Stimulated activated CD8-positive, alpha-beta memory T cell treated with anti-CD3 and anti-CD28 coated beads, Interleukin-4, amount 100 ng/mL, for 48 hours (primary cell): ENCODE results near the gene HOXA4.

Source experiments
- DNase-seq: peaks from one replicate; pipeline ENCODE4 v3.0.0-alpha.2; 2020

The HOXA4 gene

DNA sequence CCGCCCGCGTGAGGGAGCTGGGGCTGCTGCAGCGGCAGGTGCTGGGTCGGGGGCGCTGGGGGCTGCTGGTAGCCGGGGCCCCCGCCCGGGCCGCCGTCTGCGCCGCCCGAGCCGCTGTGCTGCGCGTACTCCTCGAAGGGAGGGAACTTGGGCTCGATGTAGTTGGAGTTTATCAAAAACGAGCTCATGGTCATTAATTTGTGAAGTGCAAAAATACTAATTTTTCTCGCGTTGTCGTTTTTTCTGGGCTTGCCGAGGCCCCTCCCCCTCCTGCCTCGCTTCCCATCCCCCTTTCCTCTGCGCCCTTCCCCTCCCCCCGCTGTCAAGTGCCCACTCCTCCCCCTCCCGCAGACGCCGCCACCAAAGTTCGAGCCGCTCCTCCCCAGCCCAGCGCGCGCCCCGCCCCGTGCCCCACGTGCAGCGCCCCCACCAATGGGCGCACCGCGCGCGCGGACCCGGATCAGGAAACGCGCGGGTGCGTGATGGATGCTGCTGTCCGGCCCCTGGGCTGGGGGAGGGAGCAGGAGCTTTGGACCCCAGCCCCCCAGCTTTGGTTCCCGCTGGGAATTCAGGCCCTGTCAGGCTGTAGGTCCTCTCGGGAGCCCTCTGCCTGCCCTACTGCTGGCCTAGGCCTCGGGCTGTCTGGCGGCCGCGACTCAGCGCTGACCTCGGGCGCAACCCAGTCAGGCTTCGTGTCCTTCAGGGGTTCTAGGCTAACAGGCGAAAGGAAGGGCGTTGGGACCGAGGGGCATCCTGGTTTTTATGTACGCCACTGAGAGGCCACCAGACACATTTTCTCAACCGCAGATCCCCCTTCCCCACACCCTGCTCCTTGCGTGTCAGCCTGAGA lies at the start of gene HOXA4:
HOXA4 (minus strand) TSS at position 218 of the 850 bp plus-strand sequence; CDS start at position 194, 24 bp downstream.
- peak; percentile 74 for DNase-seq

DNA sequence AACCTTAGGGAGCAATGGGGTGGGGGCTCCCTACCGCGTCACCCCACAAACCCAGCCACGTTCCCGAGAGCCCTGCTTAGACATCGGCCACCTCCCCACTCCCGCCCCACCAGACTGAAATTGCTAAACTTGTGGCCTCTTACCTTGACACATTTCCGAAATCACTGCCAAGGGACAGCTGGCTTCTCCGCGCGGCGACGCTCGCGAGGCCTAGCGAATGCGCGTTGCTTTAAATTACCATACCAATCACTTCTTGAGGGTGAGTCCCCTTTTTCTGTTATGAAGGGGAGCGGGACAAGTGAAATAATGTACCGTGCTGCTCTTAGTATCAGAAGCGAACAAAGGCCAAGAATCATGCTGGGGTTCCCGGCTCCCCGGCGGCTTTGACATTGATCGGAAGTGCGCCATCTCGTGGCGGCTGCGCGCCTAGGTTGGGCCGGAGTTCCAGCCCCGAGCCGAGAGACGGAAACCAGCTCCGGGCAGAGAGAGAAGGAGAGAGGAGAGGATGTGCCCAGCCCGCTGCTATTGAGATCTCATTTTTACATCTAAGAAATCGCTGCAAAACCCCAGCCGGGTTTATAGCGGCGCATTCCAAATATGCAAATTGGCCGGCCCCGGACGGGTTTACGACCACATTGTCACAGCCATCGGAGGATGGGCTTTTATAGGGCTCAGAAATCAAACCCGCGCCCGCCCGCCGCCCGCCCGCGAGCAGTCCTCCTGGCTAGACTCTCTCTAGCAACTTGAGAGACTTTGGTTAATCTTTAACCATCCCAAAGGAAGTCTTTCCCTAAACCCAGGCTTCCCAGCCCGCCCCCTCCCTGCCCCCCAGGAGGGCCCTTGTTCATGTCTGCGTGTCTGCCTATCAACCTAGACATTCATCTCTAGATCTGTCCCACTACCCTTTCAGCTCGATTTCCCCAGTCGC lies 49.2 kb upstream of the HOXA4 start:
- peak; percentile 79 for DNase-seq

DNA sequence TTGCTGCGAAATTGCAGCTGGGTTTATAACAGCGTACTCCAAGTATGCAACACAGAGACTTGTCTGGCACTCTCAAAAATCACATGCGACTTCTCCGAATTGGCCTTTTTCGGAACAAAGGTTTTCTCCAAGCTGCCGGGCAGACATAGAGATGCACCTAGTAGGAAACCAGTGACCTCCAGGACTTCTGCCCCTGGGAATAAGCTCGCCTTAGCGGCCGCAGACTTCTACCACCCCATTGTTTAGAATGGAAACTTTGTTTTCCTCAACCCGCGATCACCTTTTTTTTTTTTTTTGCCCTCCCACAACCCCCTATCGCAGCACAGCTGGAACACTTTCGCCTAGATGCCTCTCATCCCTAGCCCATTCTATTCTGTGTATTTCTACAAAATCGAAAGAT lies 48.5 kb upstream of the HOXA4 start:
- DNase-seq: no peak

DNA sequence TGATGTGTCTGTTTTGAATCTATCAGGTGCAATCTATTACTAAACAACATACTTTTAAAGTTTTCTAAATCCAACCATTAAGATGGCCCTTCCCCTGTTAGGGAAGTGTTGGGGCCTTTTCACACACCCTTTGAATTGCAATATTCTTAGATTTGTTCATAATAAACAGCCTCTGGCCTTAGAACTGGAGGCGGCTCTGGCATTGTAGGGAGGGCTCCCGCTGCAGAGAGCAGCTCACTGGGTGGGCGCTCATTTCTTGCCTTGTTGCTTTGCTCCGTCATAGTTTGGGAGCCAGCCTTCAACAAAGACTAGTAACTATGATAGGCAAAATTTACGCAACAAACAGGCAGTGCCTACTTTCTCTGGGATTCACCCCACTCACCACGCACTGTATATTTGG lies 47.8 kb upstream of the HOXA4 start:
- DNase-seq: no peak

DNA sequence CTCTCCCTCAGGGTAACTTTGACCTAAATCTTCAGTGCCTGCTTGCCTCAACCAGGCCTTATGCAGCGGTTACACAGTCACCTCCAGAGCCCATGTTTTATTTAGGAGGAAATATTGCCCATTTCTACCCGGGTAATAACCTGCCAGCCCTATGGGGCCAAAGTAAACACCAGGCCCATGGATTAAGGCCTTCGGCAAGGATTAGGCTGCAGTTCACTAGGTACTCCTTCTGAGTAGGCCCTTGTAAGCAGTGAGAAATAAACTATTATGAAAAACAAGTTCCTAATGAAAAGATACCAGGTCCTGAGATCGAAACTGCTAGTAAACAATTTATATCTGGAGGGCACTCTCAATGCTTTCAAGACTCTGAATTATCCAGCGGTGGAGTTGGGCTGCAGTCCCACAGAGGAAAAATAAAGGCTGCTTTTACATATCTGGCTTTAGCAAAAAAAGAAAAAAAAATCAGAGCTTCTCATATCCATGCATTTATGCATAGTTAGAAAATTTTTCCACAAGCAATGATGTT lies 47.3 kb upstream of the HOXA4 start:
- DNase-seq: no peak

DNA sequence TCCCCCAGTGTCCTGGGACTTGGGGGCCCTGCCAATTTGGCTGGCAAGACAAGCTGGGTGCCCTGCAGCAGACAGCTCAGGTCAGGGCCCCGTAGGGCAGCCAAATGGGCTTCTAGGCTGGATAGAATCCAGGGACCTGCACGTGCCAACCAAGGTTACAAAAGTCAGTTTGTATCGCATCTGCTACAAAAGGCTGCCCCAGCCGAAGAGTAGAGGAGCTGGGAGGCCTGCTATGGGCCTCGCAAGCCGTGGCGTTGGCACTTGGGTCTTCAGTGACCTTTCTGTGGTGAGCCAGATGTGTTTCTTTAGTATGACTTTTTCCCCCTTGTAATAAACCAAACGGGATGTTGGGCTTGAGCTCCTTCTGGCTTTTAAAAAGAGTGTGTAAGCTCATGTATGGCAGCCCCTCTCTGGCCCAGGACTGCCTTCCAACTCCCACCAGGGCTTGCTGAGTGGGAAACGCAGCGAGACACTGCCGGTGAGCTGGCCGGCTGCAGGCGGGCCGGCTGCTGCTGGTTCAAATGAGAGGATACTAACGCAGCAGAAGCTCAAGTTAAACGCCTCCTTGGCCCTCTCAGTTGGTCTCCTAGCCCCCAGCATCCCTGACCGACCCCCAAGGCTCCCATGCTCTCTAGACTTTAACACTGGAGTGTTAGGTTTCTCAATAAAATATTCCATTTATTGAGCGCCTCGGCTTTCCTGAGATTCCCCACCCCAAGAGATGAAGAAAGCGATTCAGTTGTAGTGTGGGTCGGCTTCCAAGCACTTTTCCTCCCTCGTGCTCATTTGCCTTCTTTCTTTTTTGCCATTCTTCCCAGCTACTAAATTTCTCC lies 46.6 kb upstream of the HOXA4 start:
- peak; percentile 17 for DNase-seq

DNA sequence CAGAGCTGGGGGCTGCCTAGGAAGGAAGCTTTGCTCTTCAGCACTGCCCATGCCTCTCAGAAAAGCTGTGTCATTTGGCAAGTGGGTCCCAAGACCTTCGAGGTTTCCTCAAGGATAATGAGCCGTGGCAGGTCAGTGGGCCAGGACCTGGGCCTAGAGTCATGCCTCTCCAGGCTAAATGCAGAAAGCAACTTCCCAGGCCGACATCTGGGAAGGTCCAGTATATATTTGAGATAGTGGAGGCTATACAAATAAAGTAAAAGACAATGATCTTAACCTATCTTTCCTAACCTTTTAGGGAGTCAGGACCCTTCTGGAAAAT lies 45.9 kb upstream of the HOXA4 start:
- peak; percentile 10 for DNase-seq

DNA sequence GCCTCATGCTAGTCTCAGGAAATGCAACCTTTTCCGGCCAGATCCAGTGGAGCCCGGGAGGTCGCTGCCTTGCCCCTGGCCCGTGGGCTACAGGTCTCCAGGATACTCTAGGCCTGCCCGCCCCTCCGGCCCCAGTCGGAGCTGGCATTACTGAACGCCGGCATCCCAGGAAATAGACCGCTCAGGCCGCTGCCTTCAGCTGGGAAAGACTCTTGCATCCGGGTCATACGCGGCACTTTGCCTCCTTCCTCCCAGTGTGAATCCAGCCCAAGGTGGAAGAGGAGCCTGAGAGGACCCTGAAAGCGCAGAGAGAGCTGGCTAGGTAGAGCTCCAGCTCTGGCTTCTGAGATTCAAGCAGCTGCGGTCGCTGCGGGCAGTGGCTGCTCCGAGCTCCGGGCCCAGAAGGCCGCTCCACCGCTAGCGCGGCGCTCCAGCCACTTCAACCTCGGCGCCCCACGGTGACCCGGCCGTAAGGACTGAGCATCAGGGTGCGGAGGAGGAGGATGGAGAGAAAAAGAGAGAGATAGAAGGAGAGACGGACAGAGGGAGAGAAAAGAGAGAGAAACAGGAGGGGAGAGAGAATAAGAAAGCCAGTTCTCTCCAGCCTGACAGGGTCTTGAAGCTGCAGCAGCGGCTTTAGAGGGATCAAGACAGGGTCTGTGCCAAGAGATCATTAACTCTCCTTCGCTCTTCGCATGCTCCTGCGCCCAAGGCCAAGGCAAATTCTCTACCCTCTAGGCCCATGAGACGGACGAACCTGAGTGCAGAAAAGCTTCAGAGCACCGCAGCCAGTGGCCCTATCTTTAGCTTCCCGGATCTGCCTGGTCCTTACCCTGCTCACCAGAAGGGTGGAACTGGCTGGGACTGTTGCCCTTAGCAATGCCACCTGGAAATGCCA lies 45.3 kb upstream of the HOXA4 start:
- peak; percentile 16 for DNase-seq

DNA sequence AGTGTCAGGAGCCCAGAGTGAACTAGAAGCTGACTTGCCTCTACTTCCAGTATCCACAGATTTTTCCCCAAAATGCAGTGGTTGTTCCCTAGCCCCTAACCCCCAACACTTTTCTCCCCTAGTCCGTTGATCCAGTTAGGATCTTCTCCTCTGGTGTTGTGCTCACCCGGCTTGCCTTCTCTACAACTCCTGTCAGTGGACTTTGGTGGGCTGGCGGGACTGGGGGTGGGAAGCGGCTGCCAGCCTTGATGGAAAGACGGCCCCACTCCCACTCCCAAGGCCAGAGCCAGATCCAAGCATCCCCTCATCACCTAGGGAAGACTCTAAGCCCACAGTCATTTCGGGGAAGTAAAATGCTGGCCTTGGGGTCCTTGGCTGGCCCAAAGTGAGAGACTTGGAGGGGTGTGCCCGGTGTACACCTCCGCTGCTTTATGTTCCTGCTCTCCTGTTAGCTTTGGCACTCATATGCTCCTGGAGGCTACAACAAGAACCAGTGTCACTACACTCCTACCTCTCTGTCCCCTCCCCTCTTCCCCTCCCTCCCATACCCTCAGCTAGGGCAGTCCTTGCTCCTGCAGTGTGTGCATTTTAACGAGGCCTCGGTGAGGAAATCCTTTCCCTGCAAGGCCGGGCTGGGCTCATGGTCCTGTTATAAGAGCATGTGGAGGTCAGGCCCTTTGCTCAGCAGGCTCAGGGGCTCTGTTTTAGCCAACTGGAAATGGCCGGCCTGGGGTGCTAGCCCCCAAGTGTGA lies 44.5 kb upstream of the HOXA4 start:
- peak; percentile 20 for DNase-seq

DNA sequence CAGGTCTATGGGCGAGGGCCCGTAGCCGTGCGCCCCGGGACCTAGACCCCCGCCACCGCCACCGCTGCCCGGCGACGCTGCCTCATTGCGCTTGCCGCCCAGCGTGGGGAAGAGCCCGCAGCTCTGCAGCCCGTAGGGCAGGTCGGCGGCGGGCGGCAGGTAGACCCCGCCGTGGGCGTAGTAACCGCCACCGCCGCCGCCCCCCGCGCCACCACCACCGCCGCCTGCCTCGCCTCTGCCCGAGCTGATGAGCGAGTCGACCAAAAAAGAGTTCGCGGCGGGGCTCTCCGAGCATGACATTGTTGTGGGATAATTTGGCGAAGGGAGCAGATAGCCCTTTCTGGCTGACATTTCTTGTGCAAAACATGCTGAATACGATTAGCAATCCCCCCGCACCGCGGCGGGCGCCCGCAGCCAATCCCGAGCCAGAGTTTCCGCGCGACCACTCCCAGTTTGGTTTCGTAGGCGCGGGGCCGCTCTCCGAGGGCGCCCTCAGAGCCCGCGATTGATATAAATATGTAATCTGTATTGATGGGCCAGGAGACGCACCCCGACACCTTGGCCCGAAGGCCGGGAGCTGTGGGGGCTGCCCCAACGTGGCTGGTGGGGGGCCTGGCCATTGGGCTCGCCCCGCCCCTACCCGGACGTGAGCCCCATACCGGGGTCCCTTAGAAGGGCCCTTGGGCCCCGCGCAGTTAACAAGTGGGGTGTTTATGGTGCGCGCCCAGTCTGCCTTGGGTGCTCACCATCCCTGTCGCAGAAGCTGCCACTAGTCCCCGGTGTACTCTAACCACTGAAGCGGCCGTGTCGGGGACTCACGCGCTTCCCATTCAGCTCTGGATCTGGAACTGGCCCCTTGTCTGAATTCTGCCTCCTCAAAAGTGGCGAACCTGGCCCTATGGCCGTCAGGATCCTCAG lies 43.7 kb upstream of the HOXA4 start, which contains the start of gene HOXA10:
HOXA10 (minus strand) TSS at position 365 of the 918 bp plus-strand sequence; CDS start at position 351, 14 bp downstream.
- peak; percentile 22 for DNase-seq

DNA sequence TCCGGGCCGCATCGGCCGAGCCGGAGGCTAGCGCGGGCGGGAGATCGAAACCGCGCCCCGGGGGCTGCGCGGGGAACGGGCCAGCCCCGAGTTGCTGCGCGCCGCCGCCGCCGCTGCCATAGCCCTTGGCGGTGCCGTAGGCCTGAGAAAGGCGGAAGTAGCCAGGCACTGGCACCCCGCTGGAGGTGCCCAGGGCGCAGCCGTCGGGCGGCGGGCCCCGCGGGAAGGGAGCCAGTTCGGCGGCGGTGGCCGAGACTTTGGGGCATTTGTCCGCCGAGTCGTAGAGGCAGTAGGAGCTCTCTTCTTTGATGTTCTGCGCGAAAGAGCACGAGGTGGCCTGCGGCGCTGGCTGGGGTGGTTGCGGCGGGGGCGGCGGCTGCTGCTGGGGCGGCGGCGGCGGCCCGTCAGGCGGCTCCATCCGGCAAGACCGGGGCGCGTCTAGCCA lies 43.0 kb upstream of the HOXA4 start:
- DNase-seq: no peak

DNA sequence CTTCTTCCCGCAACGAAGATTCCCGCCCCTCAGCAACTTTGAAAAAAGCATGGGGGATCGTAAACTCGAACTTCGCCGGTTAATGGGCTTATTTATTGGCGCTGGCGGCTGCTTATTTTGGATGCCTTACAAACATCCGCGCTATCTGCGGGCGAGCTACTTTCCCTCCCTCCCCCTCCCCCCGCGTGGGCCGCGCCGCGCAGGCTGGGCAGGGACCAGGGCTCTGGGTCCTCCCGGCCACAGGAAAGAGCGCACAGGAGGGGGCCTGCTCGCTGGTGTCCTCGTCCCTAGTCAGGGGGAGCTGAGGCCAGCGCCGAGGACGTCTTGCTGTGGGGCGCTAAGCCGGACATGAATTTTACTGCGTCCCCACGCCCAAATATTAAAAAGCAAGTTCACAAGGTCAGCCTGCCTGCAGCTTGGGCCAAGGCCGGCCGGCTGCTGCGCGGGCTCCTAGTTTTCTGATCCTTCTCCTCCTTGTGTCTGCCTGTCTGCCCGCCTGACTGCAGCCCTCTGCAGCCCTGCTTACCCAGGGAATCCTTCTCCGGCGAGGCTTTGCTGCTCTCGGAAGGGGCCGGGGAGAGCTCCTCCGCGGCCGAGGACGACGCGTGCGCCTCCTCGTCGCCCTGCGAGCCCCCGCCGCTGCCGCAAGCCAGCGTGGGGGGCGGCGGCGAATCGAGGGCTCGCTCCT lies 42.4 kb upstream of the HOXA4 start:
- peak; percentile 39 for DNase-seq

DNA sequence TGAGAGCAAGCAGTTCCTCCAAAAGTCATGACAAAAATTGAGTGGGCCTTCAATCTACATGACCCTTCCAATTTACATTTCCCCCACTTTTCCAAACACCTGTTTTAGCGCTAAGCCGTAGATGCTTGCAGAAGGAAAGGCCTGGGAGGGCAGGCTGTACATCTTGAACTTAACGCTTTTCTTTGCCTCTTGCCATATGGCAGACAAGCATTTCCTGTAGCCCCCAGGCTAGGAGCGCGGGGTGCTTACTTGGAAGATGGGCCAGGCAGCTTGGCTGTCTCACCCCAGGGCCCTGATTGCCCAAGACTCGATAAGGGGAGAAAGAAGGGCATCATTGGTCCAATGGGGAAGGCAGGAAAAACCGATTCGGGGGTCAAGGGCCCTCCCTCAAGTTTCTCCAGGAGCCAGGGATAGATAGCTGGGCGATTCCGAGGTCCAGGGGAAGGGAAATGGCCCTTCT lies 41.8 kb upstream of the HOXA4 start:
- DNase-seq: peak; percentile 28

DNA sequence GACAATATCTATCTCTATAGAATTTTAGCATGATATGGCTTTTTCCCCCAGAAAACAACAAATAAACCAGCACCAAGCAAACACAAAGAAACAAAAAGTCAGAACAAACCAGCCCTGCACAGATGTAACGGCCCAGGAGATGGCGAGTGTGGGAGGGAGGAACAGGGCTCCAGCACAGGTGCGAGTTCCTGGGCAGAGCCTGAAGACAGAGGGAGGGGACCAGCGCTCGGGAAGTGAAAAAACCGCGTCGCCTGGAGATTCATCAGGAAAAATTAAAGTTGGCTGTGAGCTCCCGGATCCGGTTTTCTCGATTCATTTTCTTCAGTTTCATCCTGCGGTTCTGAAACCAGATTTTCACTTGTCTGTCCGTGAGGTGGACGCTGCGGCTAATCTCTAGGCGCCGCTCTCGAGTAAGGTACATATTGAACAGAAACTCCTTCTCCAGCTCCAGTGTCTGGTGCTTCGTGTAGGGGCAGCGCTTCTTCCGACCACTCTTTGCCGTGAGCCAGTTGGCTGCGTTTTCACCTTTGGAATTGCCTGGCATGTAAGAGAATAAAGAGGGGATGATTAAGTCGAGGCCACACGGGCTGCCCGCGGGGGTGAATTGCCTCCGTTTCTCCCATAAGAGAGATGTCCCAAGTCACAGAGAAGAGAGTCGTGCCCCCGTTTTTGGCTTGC lies 41.2 kb upstream of the HOXA4 start:
- DNase-seq: peak; percentile 29

DNA sequence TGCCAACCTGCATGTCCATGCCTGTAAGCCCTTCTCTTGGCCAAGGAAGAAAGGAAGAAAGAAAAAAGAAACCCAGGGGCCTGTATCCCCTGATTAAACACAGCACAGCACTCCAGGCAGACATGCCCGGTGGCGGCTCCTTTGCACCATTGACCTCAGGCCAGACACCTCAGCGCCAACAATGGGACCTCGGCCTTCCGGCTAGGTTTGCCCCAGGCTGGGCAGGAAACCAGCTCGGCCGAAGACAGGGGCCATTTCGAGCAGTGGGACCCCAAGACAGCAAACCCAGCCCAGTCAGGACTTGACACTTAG lies 40.7 kb upstream of the HOXA4 start:
- DNase-seq: peak; percentile 25

DNA sequence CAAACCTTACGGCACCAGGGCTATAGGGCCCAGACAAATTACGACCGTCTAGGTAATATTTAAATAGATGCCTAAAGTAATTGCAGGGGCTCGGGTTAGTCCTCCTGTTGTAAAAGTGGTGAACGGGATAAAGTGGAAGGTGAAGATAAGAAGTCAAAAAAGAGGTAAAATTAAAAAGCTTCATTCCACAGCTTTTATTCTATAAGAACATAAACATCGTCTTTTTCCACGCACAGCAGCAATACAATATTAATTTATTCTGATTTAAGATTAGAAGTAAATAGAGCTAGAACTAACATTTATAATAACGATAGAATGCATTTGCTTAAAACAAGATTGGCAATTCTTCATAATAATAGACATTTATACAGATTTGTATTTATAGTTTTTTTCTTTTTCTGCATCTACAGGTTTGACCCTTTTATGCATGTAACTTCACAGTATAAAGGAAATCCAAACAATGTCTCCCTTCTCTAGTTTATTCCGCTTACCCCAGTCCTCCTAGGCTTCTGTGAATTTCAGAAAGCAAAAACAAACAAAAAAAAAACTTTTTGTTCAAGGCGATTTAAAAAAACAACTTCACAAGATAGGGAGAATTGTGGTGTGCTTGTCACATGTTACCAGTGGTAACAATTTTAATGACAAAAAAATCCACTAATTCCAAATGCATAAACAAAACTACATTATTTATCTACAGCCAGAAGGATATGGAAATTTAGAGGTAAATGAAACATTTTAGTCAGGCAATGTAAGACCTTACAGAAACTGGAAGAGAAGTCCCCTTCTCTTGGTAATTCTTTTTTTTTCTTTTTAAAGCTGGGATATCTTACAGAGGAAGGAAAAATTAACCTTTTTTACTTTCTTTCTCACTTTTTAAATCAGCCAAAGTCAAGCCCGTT lies 40.1 kb upstream of the HOXA4 start:
- no peak for DNase-seq
